Psoas muscle (tissue), 8 donors: ENCODE results near the gene PTPRG. TPM values are rescaled to one million over a fixed set of nuclear protein-coding genes. Genes with fewer than 3 reads are reported as not detected.
A peak's percentile ranks its signal among the peaks of the same experiment; 100 is the strongest.

Source experiments
- ATAC-seq, 4 donors: fragments of 200-7000 bp; cut with Tn5 transposase; one replicate each; pipeline ENCODE4 v1.9.1; 2020; ENCODE audit warnings: moderate library complexity in 3 of 4, mild to moderate bottlenecking in 2 of 4
- DNase-seq, 2 donors: peaks; one replicate each; pipeline ENCODE4 v3.0.0-alpha.2; 2020
- H3K27ac ChIP-seq: fragments of 200-600 bp; one replicate; pipeline ENCODE4 v1.8.0; 2022
- H3K27me3 ChIP-seq, 3 donors: fragments of 200-600 bp in 1 of 3; one replicate each; pipeline versions ENCODE4 v1.6.1 to v1.8.0; 2013 to 2022; ENCODE audit warnings: low read length in 2 of 3, mild to moderate bottlenecking in 2 of 3, moderate library complexity in 1 of 3; ENCODE audit not compliant: insufficient read depth in 3 of 3
- H3K36me3 ChIP-seq, 2 donors: fragments of 200-600 bp in 1 of 2; one replicate each; pipeline versions ENCODE4 v1.6.1 to v1.8.0; 2013 to 2022; ENCODE audit warnings: low read depth in 1 of 2, mild to moderate bottlenecking in 1 of 2, moderate library complexity in 1 of 2; ENCODE audit not compliant: insufficient read depth in 1 of 2
- H3K4me1 ChIP-seq: fragments of 200-600 bp; one replicate; pipeline ENCODE4 v1.8.0; 2022
- H3K4me3 ChIP-seq: fragments of 200-600 bp; one replicate; pipeline ENCODE4 v1.8.0; 2022; ENCODE audit warnings: mild to moderate bottlenecking
- H3K9me3 ChIP-seq: fragments of 200-600 bp; one replicate; pipeline ENCODE4 v1.8.0; 2022
- WGBS, 3 donors: extraction: QIAGEN DNeasy Blood & Tissue Kit; methylation state at CpG; one replicate each; pipeline versions ENCODE4 v1.1.6 to v1.1.7; 2013; 5-methylcytosine and 5-hydroxymethylcytosine counted together
- intact Hi-C, 2 donors: fragments of 100-400 bp; cut with DNase I; formaldehyde crosslinking; loops; one replicate each; pipeline versions ENCODE4 v1.11.0 to v1.14.2; 2022
- polyA plus RNA-seq, 3 donors: library from polyadenylated mRNA; stranded (reverse); fragments of 200-250 nt; gene quantifications; one replicate each; pipeline ENCODE4 v1.2.3, GENCODE V29; 2013
- total RNA-seq, 4 donors: library from RNA; stranded (reverse); fragmentation: NEBNext Ultra II Directional in 2 of 4; extraction: Animal tissue kit (Norgen Biotek cat#: 25700) in 2 of 4; gene quantifications; one replicate each; pipeline versions ENCODE4 v1.2.1 to v1.2.4, GENCODE V29; 2021 to 2023
- TF ChIP-seq, protein P1 (sequence below): fragments of 200-600 bp; IDR thresholded peaks from one replicate; pipeline ENCODE4 v1.8.0; 2022; ENCODE audit warnings: antibody characterized with exemption
- donor health status: healthy with polysubstance abuse.
- donor health status: DM: no; HTN: no; CAD: no; lungs with moderate emphysema.
- donor health status: Bipolar disorder and iron deficiency.
- donor health status: healthy.
- donor health status: DM: yes; HTN: yes; CAD: no.
- donor health status: DM: no; HTN: no; CAD: no.
- donor health status: DM: no; HTN: no; CAD: no.
- donor health status: DM: yes; HTN: yes; CAD: no.

PTPRG gene
- total and polyA plus RNA-seq, 7 donors: 4.5 to 29.5 (median 12.6) TPM

GRCh38 chr3:62226601-62227339 lies 665.4 kb downstream of the PTPRG start:
- peaks cover 5 to 8% of the 10 kb centered on the region in 2 donors for H3K36me3 ChIP-seq
- no peaks in the 10 kb centered on the region for H3K27me3 ChIP-seq
- TF ChIP-seq, protein P1, sequence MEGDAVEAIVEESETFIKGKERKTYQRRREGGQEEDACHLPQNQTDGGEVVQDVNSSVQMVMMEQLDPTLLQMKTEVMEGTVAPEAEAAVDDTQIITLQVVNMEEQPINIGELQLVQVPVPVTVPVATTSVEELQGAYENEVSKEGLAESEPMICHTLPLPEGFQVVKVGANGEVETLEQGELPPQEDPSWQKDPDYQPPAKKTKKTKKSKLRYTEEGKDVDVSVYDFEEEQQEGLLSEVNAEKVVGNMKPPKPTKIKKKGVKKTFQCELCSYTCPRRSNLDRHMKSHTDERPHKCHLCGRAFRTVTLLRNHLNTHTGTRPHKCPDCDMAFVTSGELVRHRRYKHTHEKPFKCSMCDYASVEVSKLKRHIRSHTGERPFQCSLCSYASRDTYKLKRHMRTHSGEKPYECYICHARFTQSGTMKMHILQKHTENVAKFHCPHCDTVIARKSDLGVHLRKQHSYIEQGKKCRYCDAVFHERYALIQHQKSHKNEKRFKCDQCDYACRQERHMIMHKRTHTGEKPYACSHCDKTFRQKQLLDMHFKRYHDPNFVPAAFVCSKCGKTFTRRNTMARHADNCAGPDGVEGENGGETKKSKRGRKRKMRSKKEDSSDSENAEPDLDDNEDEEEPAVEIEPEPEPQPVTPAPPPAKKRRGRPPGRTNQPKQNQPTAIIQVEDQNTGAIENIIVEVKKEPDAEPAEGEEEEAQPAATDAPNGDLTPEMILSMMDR: no peak
- H3K4me1 ChIP-seq: no peaks in the 10 kb centered on the region
- H3K9me3 ChIP-seq: no peaks in the 10 kb centered on the region
- DNase-seq: no peak
- intact Hi-C loops: no loop called here
- 90 to 94% (median 91%) methylated on average over 6 of the region's 6 CpGs for WGBS, 3 donors
- H3K27ac ChIP-seq: no peak overlapping the region
- no peak for ATAC-seq
- no peak overlapping the region for H3K4me3 ChIP-seq

- TF ChIP-seq, protein P1: no peak
- no peaks in the 10 kb centered on the region for H3K9me3 ChIP-seq
- H3K36me3 ChIP-seq: peaks cover 0 to 8% of the 10 kb centered on the region in 2 donors
- WGBS, 3 donors: 96 to 99% (median 96%) methylated on average over 3 of the region's 3 CpGs
- H3K4me3 ChIP-seq: no peak overlapping the region
- no peak for DNase-seq
- no peak for ATAC-seq
- H3K4me1 ChIP-seq: no peaks in the 10 kb centered on the region
- H3K27ac ChIP-seq: no peak overlapping the region
- no peaks in the 10 kb centered on the region for H3K27me3 ChIP-seq
- intact Hi-C loops: no loop called here
Measured at GRCh38 chr3:62228467-62228866, 667.1 kb downstream of the PTPRG start.

DNA sequence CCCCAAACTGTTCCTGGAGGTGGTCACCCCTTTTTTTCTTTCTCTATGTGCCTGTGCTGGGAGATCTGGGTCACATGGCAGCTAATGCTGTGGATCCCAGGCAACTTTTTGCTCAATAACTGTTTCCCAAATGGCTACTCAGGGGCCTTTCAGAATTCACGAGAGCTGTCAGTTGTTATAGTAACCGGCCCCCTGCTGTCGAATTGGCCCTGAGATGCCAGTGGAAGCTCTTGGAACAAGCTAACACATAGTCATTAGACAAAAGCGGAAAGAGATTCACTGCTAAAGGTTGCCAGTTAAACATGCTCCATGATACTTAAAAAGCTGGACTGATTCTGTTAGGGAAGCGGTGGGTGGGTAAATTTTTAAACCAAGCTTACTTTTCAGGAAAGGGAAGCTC lies 667.8 kb downstream of the PTPRG start:
- no peak for DNase-seq
- Histone ChIP-seq H3K27me3 (no peaks in the 10 kb centered on the region), H3K4me3 (no peak overlapping the region), H3K9me3 (no peaks in the 10 kb centered on the region), H3K27ac (no peak overlapping the region), H3K36me3 (peaks cover 0 to 8% of the 10 kb centered on the region in 2 donors), H3K4me1 (no peaks in the 10 kb centered on the region)
- TF ChIP-seq, protein P1: no peak
- intact Hi-C loops: no loop called here
- ATAC-seq: no peak
- WGBS, 3 donors: 71 to 80% (median 78%) methylated on average over 5 of the region's 5 CpGs

GRCh38 chr3:62229908-62230307 lies 668.5 kb downstream of the PTPRG start:
- Histone ChIP-seq H3K27ac (no peak overlapping the region), H3K4me1 (no peaks in the 10 kb centered on the region), H3K27me3 (no peaks in the 10 kb centered on the region), H3K9me3 (no peaks in the 10 kb centered on the region), H3K4me3 (no peak overlapping the region), H3K36me3 (peaks cover 0 to 8% of the 10 kb centered on the region in 2 donors)
- DNase-seq (no peak), ATAC-seq (no peak)
- TF ChIP-seq, protein P1: peak; percentile 8
- 67 to 71% (median 68%) methylated on average over 1 of the region's 1 CpG for WGBS, 3 donors
- intact Hi-C loops: no loop called here

GRCh38 chr3:62233065-62233464 lies 671.7 kb downstream of the PTPRG start:
- H3K4me1 ChIP-seq: no peaks in the 10 kb centered on the region
- 93% methylated on average over 6 of the region's 6 CpGs for WGBS, 3 donors
- TF ChIP-seq, protein P1: no peak
- no peak overlapping the region for H3K4me3 ChIP-seq
- peaks cover 0 to 4% of the 10 kb centered on the region in 2 donors for H3K36me3 ChIP-seq
- DNase-seq (no peak), ATAC-seq (no peak)
- no peaks in the 10 kb centered on the region for H3K9me3 ChIP-seq
- intact Hi-C loops: no loop called here
- H3K27ac ChIP-seq: no peak overlapping the region
- H3K27me3 ChIP-seq: no peaks in the 10 kb centered on the region
